ENCODE data around the gene PTGFRN.

GRCh38 chr1:116941670-116942069 is 32.0 kb downstream of the PTGFRN start:
- TF ChIP-seq, protein P1, sequence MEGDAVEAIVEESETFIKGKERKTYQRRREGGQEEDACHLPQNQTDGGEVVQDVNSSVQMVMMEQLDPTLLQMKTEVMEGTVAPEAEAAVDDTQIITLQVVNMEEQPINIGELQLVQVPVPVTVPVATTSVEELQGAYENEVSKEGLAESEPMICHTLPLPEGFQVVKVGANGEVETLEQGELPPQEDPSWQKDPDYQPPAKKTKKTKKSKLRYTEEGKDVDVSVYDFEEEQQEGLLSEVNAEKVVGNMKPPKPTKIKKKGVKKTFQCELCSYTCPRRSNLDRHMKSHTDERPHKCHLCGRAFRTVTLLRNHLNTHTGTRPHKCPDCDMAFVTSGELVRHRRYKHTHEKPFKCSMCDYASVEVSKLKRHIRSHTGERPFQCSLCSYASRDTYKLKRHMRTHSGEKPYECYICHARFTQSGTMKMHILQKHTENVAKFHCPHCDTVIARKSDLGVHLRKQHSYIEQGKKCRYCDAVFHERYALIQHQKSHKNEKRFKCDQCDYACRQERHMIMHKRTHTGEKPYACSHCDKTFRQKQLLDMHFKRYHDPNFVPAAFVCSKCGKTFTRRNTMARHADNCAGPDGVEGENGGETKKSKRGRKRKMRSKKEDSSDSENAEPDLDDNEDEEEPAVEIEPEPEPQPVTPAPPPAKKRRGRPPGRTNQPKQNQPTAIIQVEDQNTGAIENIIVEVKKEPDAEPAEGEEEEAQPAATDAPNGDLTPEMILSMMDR (optimal IDR thresholded peaks at IDR 0.05 in 1 of 3, IDR thresholded peaks at IDR 0.05 in 1 of 3, conservative IDR thresholded peaks at IDR 0.05 in 1 of 3; ENCODE audit: extremely low read depth in 1 of 3, insufficient read depth in 2 of 3, low read length in 3 of 3): no peak
- no peak for TF ChIP-seq EZH2 (IDR thresholded peaks at IDR 0.05; ENCODE audit: low read length)

Data from keratinocyte (primary cell).